Astrocyte of the spinal cord (primary cell): ENCODE measurements around the gene DMAC2.
A peak's percentile ranks its signal among the peaks of the same experiment; 100 is the strongest.

Experiments used
- DNase-seq: peaks from one replicate; pipeline ENCODE4 v3.0.0; 2011; ENCODE audit warnings: low read depth, low spot score
- H3K4me3 ChIP-seq: 2 replicates; pipeline ENCODE4 v1.5.1; 2011; ENCODE audit warnings: low read depth, mild to moderate bottlenecking, low read length, moderate library complexity
- CTCF ChIP-seq: IDR thresholded peaks from 2 replicates; pipeline ENCODE4 v1.5.1; 2012; ENCODE audit warnings: low read depth, mild to moderate bottlenecking, low read length, inconsistent platforms
- in situ Hi-C: cut with HindIII; loops from 2 replicates; pipeline ENCODE4 v1.10.0; 2017; ENCODE audit warnings: low sequenced_read_pairs

DMAC2 gene

GRCh38 chr19:41401483-41401882 is 38.2 kb downstream of the DMAC2 start:
- H3K4me3 ChIP-seq = no peak overlapping the region
- in situ Hi-C loops = no loop called here

DNA sequence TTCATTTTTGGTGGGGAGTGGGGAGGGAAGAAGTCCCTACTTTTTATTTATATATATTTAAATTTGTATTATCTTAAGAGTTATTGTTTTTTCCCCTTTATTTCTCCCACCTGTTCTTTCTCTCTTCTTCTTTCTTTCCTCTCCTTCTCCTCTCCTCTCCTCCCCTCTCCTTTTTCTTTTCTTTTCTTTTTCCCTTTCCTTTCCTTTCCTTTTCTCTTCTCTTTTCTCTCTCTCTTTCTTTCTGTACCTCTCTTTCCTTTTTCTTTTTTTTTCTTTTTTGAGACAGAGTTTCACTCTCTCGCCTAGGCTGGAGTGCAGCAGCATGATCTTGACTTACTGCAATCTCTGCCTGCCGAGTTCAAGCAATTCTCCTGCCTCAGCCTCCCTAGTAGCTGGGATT is 40.2 kb downstream of the DMAC2 start:
- DNase-seq = no peak
- TF ChIP-seq CTCF = no peak
- in situ Hi-C loops = no loop called here
- no peak overlapping the region for H3K4me3 ChIP-seq

More at GRCh38 chr19:41401483-41401882, 38.2 kb downstream of the DMAC2 start:
- no peak for DNase-seq
- no peak for TF ChIP-seq CTCF

- no peak for TF ChIP-seq CTCF
- no peak overlapping the region for H3K4me3 ChIP-seq
- in situ Hi-C loops = no loop called here
- DNase-seq = no peak
Measured at GRCh38 chr19:41399091-41399490, 40.6 kb downstream of the DMAC2 start.

DNA sequence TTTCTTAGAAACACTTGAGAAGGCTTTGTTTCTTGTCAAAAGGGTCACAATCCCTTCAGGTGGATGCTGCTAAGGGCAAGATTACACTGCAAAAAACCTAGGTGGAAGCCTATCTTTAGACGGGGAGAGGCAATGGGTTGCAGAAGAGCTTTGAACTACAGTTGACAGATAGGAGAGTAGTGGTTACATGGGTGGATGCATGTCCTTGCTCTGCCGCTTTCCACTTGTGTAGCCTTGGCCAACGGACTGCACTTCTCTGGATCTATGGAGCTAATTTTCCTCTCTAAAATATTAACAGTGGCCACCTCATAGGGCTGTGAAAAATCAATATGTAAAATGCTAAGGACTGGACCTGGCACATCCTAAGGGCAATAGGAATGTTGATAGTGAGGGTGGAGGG is 41.1 kb downstream of the DMAC2 start:
- H3K4me3 ChIP-seq = peak overlapping the region; percentile 82
- DNase-seq = no peak
- in situ Hi-C loops = no loop called here
- no peak for TF ChIP-seq CTCF

DNA sequence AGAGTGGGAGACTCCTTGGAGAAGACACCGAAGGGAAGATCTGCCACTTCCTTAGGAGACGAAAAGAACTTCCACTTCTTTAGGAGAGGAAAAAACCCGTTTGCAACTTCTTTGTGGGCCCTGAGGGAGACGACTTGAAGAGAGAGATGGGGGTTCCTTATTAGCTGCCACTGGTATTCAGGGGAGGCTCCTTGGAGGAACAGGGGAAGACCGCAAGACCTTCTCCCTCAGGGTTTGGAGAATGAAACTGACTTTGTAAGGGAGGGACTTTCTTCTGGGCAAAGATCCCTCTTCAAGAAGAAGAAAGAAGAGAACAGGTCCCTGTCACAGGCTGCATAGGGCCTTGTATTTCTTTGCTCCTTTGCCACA is 41.7 kb downstream of the DMAC2 start:
- DNase-seq = no peak
- no peak for TF ChIP-seq CTCF
- peak overlapping the region; percentile 82 for H3K4me3 ChIP-seq
- in situ Hi-C loops = no loop called here

GRCh38 chr19:41397086-41398049 is 42.3 kb downstream of the DMAC2 start, which contains the start of the genes BCKDHA and EXOSC5:
TSS of gene BCKDHA (plus strand) at chr19:41397818. CDS start at chr19:41397828, 10 bp downstream.
TSS of gene EXOSC5 (minus strand) at chr19:41397359. CDS start at chr19:41397328, 31 bp downstream.
- no peak for TF ChIP-seq CTCF
- in situ Hi-C loops = no loop called here
- peak within 1 kb of the TSS; percentile 82 for H3K4me3 ChIP-seq
- peak; percentile 100 for DNase-seq
